VCaP (cell line): Measurements from ENCODE around the gene NR2F6.

ENCODE experiments used
- H3K27ac ChIP-seq: fragments of 450-650 bp; 2 replicates; pipeline ENCODE4 v1.5.1; 2017
- TF ChIP-seq, protein P1 (sequence below): fragments of 450-650 bp; conservative IDR thresholded peaks from 2 replicates; pipeline ENCODE4 v1.5.1; 2017; ENCODE audit warnings: mild to moderate bottlenecking, moderate library complexity

The NR2F6 gene

DNA sequence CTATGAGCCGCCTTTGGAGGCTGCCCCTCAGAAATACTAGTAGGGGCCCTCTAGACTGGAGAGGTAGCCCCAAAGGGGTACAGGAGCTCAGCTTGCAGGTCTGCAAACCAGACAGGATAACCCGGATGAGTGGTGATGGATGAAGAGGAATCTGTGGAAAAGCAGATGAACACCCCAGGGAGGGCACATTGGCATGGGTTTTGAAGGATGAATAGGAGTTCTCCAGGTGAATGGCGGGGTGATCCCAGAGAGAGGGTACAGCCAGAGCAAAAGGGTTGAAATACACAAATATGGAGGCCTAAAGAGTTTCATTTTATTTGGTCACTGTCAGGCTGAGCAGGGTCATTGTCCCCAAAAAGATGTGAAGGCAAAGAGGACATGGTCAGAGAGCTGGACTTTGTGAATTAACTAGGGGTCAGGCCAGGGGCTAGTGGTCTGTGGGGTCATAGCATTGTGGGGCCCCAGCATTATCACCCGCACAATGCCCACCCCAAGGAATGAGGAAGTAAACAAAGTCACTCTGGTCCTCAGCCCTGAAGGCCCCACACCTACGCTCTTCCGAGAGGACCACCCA lies 4.8 kb downstream of the NR2F6 start:
- TF ChIP-seq, protein P1, sequence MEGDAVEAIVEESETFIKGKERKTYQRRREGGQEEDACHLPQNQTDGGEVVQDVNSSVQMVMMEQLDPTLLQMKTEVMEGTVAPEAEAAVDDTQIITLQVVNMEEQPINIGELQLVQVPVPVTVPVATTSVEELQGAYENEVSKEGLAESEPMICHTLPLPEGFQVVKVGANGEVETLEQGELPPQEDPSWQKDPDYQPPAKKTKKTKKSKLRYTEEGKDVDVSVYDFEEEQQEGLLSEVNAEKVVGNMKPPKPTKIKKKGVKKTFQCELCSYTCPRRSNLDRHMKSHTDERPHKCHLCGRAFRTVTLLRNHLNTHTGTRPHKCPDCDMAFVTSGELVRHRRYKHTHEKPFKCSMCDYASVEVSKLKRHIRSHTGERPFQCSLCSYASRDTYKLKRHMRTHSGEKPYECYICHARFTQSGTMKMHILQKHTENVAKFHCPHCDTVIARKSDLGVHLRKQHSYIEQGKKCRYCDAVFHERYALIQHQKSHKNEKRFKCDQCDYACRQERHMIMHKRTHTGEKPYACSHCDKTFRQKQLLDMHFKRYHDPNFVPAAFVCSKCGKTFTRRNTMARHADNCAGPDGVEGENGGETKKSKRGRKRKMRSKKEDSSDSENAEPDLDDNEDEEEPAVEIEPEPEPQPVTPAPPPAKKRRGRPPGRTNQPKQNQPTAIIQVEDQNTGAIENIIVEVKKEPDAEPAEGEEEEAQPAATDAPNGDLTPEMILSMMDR: no peak
- H3K27ac ChIP-seq: no peak overlapping the region

DNA sequence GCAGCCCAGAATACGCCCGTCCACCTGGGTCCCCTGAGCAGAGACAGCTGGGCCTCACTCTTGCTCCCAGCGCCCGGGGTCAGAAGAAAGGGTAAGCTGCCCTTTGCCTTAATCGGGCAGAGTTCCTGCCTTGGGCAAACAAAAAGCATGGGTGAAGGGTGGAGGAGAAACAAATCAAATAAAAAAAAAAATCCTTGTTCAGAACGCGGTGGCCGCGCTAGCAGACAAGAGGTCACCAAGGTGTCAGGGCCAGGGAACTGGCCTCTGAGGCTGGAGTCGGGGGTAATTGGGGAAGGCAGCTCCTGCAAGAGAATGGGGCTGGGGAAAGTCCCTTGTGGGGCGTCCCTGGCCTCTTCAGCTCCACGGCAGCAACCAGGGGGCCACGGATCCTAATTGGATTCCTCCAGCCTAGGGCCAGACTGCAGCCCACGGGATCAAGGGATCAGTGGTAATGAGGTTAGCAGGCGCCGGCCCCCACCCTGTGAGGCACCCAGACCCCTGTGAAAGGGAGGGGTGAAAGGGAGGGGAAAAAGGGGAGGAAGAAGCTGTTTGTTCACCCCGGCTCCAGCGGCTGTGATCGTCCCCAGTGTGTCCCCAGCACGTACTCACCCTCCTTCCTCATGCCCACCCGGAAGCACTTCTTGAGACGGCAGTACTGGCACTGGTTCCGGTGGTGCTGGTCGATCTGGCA lies 5.5 kb downstream of the NR2F6 start:
- peak overlapping the region; percentile 23; the same call in 1 of the 2 replicates for H3K27ac ChIP-seq
- TF ChIP-seq, protein P1: no peak

DNA sequence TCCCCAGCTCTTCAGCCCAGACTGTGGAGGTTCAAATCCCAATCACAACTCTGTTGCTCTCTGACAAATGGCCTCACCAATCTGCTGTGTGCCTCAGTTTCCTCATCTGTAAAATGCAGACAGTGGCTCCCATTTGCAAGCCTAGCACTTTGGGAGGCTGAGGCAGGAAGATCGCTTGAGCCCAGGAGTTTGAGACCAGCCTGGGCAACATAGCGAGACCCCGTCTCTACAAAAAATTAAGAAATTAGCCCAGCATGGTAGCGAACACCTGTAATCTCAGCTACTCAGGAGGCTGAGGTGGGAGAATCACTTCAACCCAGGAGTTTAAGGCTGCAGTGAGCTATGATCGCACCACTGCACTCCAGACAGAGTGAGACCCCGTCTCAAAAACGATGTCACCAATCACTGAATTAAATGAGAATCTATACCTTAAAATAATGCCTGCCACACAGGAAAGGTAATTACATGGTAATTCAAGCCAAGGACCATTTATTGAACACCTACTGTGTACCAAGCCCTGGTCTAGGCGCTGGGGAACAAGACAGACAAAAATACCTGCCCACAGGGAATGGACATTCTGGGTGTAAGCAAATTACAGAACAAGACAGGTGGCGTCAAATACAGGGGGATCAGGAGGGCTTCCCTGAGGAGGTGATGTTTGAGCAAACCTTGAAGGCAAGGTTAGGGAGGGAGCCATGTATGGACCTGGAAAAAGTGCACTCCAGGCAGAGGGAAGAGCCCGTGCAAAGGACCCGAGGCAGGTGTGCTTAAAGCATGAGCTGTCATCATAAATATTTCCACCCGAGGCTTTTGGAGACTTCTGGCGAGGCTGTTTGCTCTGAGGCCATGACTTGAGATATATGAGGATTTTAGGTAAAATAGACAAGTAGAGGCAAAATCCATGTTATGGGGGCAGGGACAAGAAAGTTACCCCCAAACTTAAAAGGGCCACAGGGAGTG lies 7.7 kb downstream of the NR2F6 start:
- H3K27ac ChIP-seq: peak overlapping the region; percentile 95

DNA sequence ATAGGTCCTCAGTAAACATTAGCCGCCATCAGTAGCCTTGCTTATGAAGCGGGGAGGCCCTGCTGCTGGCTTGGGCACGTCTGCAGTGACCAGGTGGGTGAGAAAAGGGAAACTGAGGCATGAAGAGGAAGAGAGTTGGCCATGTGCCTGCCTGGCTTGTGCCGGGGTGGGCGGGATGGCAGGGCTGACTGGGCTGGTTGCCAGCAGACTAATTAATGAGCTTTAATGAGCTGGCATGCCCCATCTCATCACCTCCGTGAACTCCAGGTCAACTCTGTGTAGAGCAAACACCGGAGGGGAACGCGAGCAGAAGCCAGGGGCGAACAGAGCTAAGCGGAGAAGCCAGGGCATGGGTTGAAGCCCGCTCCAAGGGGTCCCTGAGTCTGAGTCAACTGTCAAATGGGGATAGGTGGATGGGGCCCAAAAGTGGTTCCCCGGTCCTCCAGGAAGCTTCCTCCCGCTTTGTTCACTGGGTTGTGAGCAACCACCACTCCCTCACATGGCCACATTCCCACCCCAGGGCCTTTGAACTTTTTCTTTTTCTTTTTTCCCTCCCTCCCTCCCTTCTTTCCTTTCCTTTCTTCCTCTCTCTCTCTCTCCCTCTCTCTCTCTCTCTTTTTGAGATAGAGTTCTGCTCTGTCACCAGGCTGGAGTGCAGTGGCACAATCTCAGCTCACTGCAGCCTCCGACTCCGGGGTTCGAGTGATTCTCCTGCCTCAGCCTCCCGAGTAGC lies 8.7 kb downstream of the NR2F6 start:
- H3K27ac ChIP-seq: peak overlapping the region; percentile 95
- TF ChIP-seq, protein P1: no peak

More for the DNA sequence above, 7.7 kb downstream of the NR2F6 start:
- TF ChIP-seq, protein P1: no peak

DNA sequence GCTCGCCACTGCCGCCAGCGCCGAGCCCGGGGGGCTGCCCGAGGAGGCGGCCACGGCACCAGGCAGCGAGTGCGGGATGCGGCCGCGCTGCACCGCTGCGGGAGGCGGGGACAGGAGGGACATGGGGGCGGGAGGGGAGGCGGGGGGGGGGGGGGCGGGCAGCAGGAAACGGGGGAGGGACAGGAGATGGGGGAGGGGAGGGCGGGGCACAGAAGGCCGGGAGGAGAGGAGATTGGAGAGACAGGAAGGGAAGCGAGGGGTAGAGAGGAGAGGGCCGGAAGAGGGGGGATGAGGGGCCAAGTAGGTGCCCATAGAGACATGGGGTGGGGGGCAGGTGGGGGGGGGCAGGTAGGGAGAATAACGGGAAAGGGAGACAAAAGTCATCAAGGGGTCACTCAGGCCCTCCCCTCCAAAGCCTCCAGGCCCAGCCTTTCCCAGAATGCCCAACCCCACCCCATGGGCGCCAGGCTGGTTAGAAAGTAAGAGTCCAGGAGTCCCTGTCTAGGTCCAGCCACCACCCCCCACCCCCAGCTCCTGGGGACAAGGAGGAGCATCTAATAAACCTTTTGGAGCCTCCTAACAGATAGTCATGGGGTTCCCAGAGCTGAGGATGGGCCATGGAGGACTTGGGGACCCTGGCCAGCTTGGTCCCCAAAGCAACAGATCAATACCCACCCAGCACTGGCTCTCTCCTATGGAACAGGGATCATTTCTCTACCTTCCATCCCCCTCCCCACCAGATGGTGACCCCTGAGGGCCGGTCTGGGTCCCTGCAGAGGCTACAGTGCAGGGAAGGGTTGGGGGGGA lies 9.5 kb downstream of the NR2F6 start:
- peak overlapping the region; percentile 95 for H3K27ac ChIP-seq
- TF ChIP-seq, protein P1: no peak

DNA sequence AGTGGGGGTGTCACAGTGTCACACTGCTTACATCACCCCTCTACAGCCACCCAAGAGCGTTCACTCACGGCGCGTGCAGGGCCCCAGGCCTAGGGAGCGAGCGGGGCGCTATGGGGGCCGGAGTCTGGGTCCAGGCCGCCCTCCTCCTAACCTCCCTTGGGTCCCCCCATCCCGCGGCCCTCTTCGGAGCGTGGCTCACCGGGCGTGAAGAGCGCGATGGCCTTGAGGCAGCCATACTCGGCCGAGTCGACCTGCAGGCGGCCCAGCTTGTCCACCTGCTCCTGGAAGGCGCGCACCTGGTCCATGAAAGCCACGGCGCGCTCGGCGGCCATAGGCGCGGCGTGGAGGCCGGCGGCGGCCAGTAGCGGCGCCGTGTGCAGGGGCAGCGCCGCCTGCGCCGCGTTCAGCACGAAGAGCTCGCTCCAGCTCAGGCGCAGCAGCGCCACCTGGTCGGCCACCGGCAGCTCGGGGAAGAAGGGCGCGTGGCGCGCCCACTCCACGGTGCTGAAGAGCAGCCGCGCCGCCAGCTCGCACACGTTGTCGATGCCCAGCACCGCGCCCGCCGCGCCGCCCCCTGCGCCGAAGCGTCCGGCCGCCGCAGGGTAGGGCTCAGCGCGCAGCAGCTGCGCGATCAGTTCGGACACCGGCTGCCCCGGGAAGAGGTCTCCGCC lies 10.3 kb downstream of the NR2F6 start:
- TF ChIP-seq, protein P1: peak; percentile 69
- peak overlapping the region; percentile 95 for H3K27ac ChIP-seq
